ENCODE results near the gene EXOSC2. TPM values are rescaled to one million over a fixed set of nuclear protein-coding genes. Genes with fewer than 3 reads are reported as not detected.

Gene EXOSC2
- total RNA-seq, 2 donors from 2014 or later = 13.6 to 34.2 TPM

- Histone ChIP-seq H3K27me3 (no peaks in the 10 kb centered on the region), H3K27ac (no peak overlapping the region), H3K9me3 (no peaks in the 10 kb centered on the region), H3K9ac (ENCODE audit: low read depth in 2 of 2, low read length in 2 of 2) (no peak overlapping the region), H3K4me3 (no peak overlapping the region), H3K4me1 (no peaks in the 10 kb centered on the region), H3K36me3 (no peaks in the 10 kb centered on the region)
- DNase-seq = no peak
- no peak for TF ChIP-seq CTCF (IDR thresholded peaks at IDR 0.05)
- intact Hi-C loops (cut with DNase I) = no loop called here
Observed at GRCh38 chr9:130720762-130721161, 27.2 kb downstream of the EXOSC2 start.

- intact Hi-C loops (cut with DNase I) = no loop called here
- Histone ChIP-seq H3K36me3 (no peaks in the 10 kb centered on the region), H3K9ac (ENCODE audit: low read depth in 2 of 2, low read length in 2 of 2) (no peak overlapping the region)
Observed at GRCh38 chr9:130728721-130729120, 35.1 kb downstream of the EXOSC2 start.

GRCh38 chr9:130729145-130729544 is 35.6 kb downstream of the EXOSC2 start:
- no peak overlapping the region for H3K9ac ChIP-seq (ENCODE audit: low read depth in 2 of 2, low read length in 2 of 2)
- H3K27ac ChIP-seq = no peak overlapping the region
- no peak for DNase-seq
- no peak for TF ChIP-seq CTCF (IDR thresholded peaks at IDR 0.05)
- no peaks in the 10 kb centered on the region for H3K27me3 ChIP-seq
- intact Hi-C loops (cut with DNase I) = no loop called here
- no peaks in the 10 kb centered on the region for H3K4me1 ChIP-seq
- H3K4me3 ChIP-seq = no peak overlapping the region
- H3K36me3 ChIP-seq = no peaks in the 10 kb centered on the region
- no peaks in the 10 kb centered on the region for H3K9me3 ChIP-seq

More at GRCh38 chr9:130728721-130729120, 35.1 kb downstream of the EXOSC2 start:
- H3K4me1 ChIP-seq = no peaks in the 10 kb centered on the region
- no peaks in the 10 kb centered on the region for H3K27me3 ChIP-seq
- H3K9me3 ChIP-seq = no peaks in the 10 kb centered on the region
- DNase-seq = no peak
- TF ChIP-seq CTCF (IDR thresholded peaks at IDR 0.05) = no peak
- no peak overlapping the region for H3K4me3 ChIP-seq
- H3K27ac ChIP-seq = no peak overlapping the region

GRCh38 chr9:130731355-130731754 is 37.8 kb downstream of the EXOSC2 start:
- Histone ChIP-seq H3K4me1 (no peaks in the 10 kb centered on the region), H3K9me3 (no peaks in the 10 kb centered on the region), H3K27me3 (no peaks in the 10 kb centered on the region), H3K4me3 (no peak overlapping the region), H3K9ac (ENCODE audit: low read depth in 2 of 2, low read length in 2 of 2) (no peak overlapping the region), H3K36me3 (no peaks in the 10 kb centered on the region), H3K27ac (peak overlapping the region; percentile 73)
- intact Hi-C loops (cut with DNase I) = no loop called here
- no peak for DNase-seq
- no peak for TF ChIP-seq CTCF (IDR thresholded peaks at IDR 0.05)

- DNase-seq = no peak
- peak overlapping the region in 1 of 2 donors; percentile 51 for H3K9ac ChIP-seq (ENCODE audit: low read depth in 2 of 2, low read length in 2 of 2)
- H3K9me3 ChIP-seq = no peaks in the 10 kb centered on the region
- H3K4me1 ChIP-seq = no peaks in the 10 kb centered on the region
- no peak overlapping the region for H3K4me3 ChIP-seq
- no peaks in the 10 kb centered on the region for H3K36me3 ChIP-seq
- intact Hi-C loops (cut with DNase I) = no loop called here
- peak overlapping the region; percentile 73 for H3K27ac ChIP-seq
- no peaks in the 10 kb centered on the region for H3K27me3 ChIP-seq
- no peak for TF ChIP-seq CTCF (IDR thresholded peaks at IDR 0.05)
Observed at GRCh38 chr9:130732136-130732535, 38.6 kb downstream of the EXOSC2 start.

Data from colonic mucosa (tissue), 4 donors.